Measurements from ENCODE around the gene RMND1.

GRCh38 chr6:151414641-151415260 lies 37.2 kb downstream of the RMND1 start:
- TF ChIP-seq CTCF (conservative IDR thresholded peaks at IDR 0.05) (no peak), EZH2 (IDR thresholded peaks at IDR 0.05; ENCODE audit: low read depth) (no peak)

Data from PC-9 (cell line).